ENCODE data around the gene DEDD.

The DEDD gene

GRCh38 chr1:161080441-161081405, 51.7 kb downstream of the DEDD start:
- TF ChIP-seq CTCF (IDR thresholded peaks at IDR 0.05; ENCODE audit: control insufficient read depth, insufficient read depth, low read depth, low read length, missing control alignments): no peak
- H3K4me3 ChIP-seq (ENCODE audit: control insufficient read depth, low read depth, low read length): no peak overlapping the region
- DNase-seq (ENCODE audit: low read depth): no peak

GRCh38 chr1:161079436-161080110, 52.9 kb downstream of the DEDD start:
- H3K4me3 ChIP-seq (ENCODE audit: control insufficient read depth, low read depth, low read length): no peak overlapping the region
- TF ChIP-seq CTCF (IDR thresholded peaks at IDR 0.05; ENCODE audit: control insufficient read depth, insufficient read depth, low read depth, low read length, missing control alignments): no peak
- no peak for DNase-seq (ENCODE audit: low read depth)

- DNase-seq (ENCODE audit: low read depth): no peak
- TF ChIP-seq CTCF (IDR thresholded peaks at IDR 0.05; ENCODE audit: control insufficient read depth, insufficient read depth, low read depth, low read length, missing control alignments): no peak
- no peak overlapping the region for H3K4me3 ChIP-seq (ENCODE audit: control insufficient read depth, low read depth, low read length)
Measured at GRCh38 chr1:161077426-161077825, 55.0 kb downstream of the DEDD start.

GRCh38 chr1:161076410-161076809, 56.1 kb downstream of the DEDD start:
- DNase-seq (ENCODE audit: low read depth): no peak
- TF ChIP-seq CTCF (IDR thresholded peaks at IDR 0.05; ENCODE audit: control insufficient read depth, insufficient read depth, low read depth, low read length, missing control alignments): no peak
- H3K4me3 ChIP-seq (ENCODE audit: control insufficient read depth, low read depth, low read length): no peak overlapping the region

- no peak for DNase-seq (ENCODE audit: low read depth)
Measured at GRCh38 chr1:161074676-161075368, 57.6 kb downstream of the DEDD start.

More at GRCh38 chr1:161074676-161075368, 57.6 kb downstream of the DEDD start:
- TF ChIP-seq CTCF (IDR thresholded peaks at IDR 0.05; ENCODE audit: control insufficient read depth, insufficient read depth, low read depth, low read length, missing control alignments): no peak
- H3K4me3 ChIP-seq (ENCODE audit: control insufficient read depth, low read depth, low read length): no peak overlapping the region
